ENCODE data around the gene GIGYF1.
"Not testable (repeated sequence)": the region's sequence is repeated elsewhere in the genome, so short reads cannot be mapped to it uniquely, and the experiment has no call there.

The GIGYF1 gene, protein sequence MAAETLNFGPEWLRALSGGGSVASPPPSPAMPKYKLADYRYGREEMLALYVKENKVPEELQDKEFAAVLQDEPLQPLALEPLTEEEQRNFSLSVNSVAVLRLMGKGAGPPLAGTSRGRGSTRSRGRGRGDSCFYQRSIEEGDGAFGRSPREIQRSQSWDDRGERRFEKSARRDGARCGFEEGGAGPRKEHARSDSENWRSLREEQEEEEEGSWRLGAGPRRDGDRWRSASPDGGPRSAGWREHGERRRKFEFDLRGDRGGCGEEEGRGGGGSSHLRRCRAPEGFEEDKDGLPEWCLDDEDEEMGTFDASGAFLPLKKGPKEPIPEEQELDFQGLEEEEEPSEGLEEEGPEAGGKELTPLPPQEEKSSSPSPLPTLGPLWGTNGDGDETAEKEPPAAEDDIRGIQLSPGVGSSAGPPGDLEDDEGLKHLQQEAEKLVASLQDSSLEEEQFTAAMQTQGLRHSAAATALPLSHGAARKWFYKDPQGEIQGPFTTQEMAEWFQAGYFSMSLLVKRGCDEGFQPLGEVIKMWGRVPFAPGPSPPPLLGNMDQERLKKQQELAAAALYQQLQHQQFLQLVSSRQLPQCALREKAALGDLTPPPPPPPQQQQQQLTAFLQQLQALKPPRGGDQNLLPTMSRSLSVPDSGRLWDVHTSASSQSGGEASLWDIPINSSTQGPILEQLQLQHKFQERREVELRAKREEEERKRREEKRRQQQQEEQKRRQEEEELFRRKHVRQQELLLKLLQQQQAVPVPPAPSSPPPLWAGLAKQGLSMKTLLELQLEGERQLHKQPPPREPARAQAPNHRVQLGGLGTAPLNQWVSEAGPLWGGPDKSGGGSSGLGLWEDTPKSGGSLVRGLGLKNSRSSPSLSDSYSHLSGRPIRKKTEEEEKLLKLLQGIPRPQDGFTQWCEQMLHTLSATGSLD (N-terminal part only)

DNA sequence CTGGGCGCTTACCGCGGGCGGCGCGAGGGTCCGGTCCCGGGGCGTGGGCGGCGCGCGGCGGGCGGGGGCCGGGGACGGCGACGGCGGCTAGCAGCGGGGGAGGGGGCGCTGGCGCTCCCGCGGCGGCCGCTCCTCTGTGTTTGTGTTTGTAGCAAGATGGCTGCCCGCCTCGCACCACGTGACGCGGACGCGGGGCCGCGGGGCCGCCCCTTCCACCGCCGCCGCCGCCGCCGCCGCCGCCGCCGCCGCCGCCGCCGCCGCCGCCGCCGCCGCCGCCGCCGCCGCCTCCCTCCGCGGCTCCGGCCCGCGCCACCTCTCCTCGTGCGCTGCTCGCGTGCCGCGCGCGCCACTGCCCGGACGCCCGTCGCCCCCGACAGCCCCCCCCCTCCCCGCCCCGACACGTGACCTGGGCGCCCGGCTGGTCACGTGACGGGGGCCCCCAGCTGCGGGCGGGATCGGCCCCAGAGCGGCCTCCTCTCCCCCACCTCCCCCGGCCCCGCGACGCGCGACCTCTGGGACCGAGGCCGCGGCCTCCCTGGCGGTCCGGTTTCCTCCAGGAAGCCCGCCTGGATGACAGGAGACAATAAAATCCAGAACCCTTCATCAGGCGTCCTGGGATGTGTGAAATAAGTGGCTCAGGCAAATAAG, at the start of gene GIGYF1:
Gene GIGYF1, minus strand, starts transcription at position 153 of the 648 bp plus-strand sequence. CDS start 6,012 bp downstream, outside the sequence.
- Histone ChIP-seq H3K27ac (ENCODE audit: low read depth, low read length) (peak within 1 kb of the TSS; percentile 76), H3K9me3 (ENCODE audit: low read length) (no peaks in the 10 kb centered on the region), H3K27me3 (ENCODE audit: control insufficient read depth in 1 of 2, insufficient read depth in 2 of 2, low read length in 2 of 2) (no peaks in the 10 kb centered on the region), H3K4me1 (ENCODE audit: insufficient read depth, low read length) (peaks cover 35% of the 10 kb centered on the region), H3K9ac (ENCODE audit: low read length) (peak within 1 kb of the TSS; percentile 80), H3K4me3 (ENCODE audit: low read depth in 1 of 2, low read length in 2 of 2) (peak within 1 kb of the TSS; percentile 62 to 80), H3K36me3 (ENCODE audit: insufficient read depth, low read length) (no peaks in the 10 kb centered on the region)

DNA sequence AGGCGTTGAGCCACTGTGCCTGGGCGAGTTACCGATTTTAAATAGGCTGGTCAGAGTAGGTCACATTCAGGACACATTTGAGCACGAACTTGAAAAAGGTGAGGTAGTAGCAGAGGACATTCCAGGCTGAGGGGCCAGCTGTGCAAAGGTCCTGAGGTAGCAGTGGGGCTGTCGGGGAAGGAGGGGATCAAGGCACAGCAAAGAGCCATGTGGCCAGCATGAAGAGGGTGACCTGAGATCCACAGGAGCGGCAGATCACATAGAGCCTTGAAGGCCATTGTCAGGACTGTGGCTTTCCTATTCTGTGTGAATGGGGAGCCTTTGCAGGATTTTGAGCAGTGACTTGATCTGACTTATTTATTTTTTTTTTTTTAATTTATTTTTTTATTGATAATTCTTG, 45.9 kb upstream of the GIGYF1 start:
- H3K4me1 ChIP-seq (ENCODE audit: insufficient read depth, low read length), result no peaks in the 10 kb centered on the region
- H3K9me3 ChIP-seq (ENCODE audit: low read length), result no peaks in the 10 kb centered on the region

DNA sequence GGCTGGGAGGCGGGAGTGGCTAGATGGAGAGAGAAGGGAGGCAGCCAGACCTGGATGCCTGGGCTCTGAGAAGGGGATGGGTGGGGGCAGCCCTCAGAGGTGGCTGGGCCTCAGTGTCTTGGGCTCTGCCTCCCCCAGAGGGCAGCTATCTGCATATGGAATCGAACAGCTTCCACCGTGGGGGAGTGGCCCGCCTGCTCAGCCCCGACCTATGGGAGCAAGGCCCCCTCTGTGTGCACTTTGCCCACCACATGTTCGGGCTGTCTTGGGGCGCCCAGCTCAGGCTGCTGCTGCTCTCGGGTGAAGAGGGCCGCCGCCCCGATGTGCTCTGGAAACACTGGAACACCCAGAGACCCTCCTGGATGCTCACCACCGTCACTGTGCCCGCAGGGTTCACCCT, 42.6 kb upstream of the GIGYF1 start:
- H3K27ac ChIP-seq (ENCODE audit: low read depth, low read length), result no peak overlapping the region
- H3K9me3 ChIP-seq (ENCODE audit: low read length), result no peaks in the 10 kb centered on the region
- H3K4me3 ChIP-seq (ENCODE audit: low read depth in 1 of 2, low read length in 2 of 2), result no peak overlapping the region
- H3K27me3 ChIP-seq (ENCODE audit: control insufficient read depth in 1 of 2, insufficient read depth in 2 of 2, low read length in 2 of 2), result no peaks in the 10 kb centered on the region
- no peaks in the 10 kb centered on the region for H3K4me1 ChIP-seq (ENCODE audit: insufficient read depth, low read length)
- no peaks in the 10 kb centered on the region for H3K36me3 ChIP-seq (ENCODE audit: insufficient read depth, low read length)
- no peak overlapping the region for H3K9ac ChIP-seq (ENCODE audit: low read length)

More for the DNA sequence above, 45.9 kb upstream of the GIGYF1 start:
- Histone ChIP-seq H3K27me3 (ENCODE audit: control insufficient read depth in 1 of 2, insufficient read depth in 2 of 2, low read length in 2 of 2) (no peaks in the 10 kb centered on the region), H3K36me3 (ENCODE audit: insufficient read depth, low read length) (no peaks in the 10 kb centered on the region), H3K4me3 (ENCODE audit: low read depth in 1 of 2, low read length in 2 of 2) (no peak overlapping the region), H3K9ac (ENCODE audit: low read length) (no peak overlapping the region), H3K27ac (ENCODE audit: low read depth, low read length) (no peak overlapping the region)

DNA sequence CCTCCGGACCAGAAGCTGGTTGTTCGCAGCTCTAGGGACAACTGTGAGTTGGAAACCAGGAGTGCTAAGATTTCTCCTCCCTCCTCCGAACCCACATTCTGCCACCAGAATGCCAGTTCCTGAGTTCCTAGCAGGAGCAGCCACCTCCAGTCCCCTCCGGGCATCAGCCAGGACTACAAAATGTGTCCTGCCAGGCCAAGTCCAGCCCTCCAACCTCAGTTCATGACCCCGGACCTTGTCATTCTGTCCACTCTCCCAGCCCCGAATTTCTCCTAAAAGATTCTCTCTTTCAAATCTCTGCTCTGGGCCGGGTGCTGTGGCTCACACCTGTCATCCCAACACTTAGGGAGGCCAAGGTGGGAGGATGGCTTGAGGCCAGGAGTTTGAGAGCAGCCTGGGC, 41.7 kb upstream of the GIGYF1 start:
- no peak overlapping the region for H3K9ac ChIP-seq (ENCODE audit: low read length)
- H3K27me3 ChIP-seq (ENCODE audit: control insufficient read depth in 1 of 2, insufficient read depth in 2 of 2, low read length in 2 of 2), result no peaks in the 10 kb centered on the region
- H3K27ac ChIP-seq (ENCODE audit: low read depth, low read length), result no peak overlapping the region
- no peak overlapping the region for H3K4me3 ChIP-seq (ENCODE audit: low read depth in 1 of 2, low read length in 2 of 2)
- no peaks in the 10 kb centered on the region for H3K36me3 ChIP-seq (ENCODE audit: insufficient read depth, low read length)
- no peaks in the 10 kb centered on the region for H3K9me3 ChIP-seq (ENCODE audit: low read length)
- H3K4me1 ChIP-seq (ENCODE audit: insufficient read depth, low read length), result no peaks in the 10 kb centered on the region

DNA sequence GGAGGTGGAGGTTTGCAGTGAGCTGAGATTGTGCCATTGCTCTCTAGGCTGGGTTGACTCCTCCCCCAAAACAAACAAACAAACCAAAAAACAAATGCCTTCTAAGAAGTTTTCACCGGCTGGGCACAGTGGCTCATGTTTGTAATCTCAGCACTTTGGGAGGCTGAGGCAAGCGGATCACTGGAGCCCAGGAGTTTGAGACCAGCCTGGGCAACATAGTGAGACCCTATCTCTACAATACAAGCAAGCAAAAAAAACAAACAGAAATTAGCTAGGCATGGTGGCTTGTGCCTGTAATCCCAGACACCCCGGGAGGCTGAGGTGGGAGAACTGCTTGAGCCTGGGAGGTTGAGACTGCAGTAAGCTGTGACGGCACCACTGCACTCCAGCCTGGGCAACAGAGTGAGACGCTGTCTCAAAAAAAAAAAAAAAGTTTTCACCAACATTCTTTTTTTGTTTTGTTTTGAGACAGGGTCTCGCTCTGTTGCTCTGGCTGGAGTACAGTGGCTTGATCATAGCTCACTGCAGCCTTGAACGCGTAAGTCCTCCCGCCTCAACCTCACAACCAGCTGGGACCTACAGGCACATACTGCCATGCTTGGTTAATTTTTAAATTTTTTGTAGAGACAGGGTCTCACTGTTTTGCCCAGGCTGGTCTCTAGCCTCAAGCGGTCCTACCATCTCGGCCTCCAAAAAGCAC, 38.0 kb upstream of the GIGYF1 start:
- Histone ChIP-seq H3K4me1 (ENCODE audit: insufficient read depth, low read length) (peaks cover 4% of the 10 kb centered on the region), H3K27me3 (ENCODE audit: control insufficient read depth in 1 of 2, insufficient read depth in 2 of 2, low read length in 2 of 2) (no peaks in the 10 kb centered on the region), H3K36me3 (ENCODE audit: insufficient read depth, low read length) (no peaks in the 10 kb centered on the region), H3K9ac (ENCODE audit: low read length) (no peak overlapping the region), H3K4me3 (ENCODE audit: low read depth in 1 of 2, low read length in 2 of 2) (no peak overlapping the region), H3K9me3 (ENCODE audit: low read length) (no peaks in the 10 kb centered on the region), H3K27ac (ENCODE audit: low read depth, low read length) (no peak overlapping the region)

DNA sequence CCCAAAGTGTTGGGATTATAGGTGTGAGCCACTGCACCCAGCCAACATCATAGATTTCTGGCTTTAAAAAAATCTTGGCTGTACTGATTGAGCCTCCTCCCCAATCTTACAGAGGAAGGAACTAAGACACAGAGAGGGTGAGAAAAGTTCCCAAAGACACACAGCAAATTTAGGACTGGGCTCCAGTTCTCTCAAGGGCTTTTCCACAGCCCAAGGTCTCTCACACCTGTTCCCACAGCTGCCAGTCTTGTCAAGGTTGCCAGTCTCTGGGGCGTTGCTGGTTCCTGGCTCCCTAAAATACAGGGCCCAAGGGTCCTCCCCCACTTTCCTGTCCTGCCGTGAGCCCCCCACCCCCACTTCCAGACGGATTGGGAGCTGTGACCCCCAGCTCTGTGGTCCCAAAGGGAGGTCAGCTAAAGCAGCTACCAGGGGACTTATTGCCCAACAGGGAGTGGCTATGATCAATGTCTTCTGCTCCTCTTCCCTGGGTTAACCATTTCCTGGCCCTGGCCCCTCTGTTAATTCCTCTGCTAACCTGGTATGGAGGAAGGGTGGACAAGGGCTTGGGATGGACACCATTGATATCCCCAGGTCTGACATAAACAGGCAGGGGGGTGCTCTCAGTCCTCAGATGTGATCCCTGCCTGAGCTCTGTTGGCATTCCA, 36.2 kb upstream of the GIGYF1 start:
- Histone ChIP-seq H3K27ac (ENCODE audit: low read depth, low read length) (no peak overlapping the region), H3K27me3 (ENCODE audit: control insufficient read depth in 1 of 2, insufficient read depth in 2 of 2, low read length in 2 of 2) (no peaks in the 10 kb centered on the region), H3K9me3 (ENCODE audit: low read length) (no peaks in the 10 kb centered on the region), H3K9ac (ENCODE audit: low read length) (no peak overlapping the region), H3K36me3 (ENCODE audit: insufficient read depth, low read length) (no peaks in the 10 kb centered on the region), H3K4me1 (ENCODE audit: insufficient read depth, low read length) (peaks cover 4% of the 10 kb centered on the region), H3K4me3 (ENCODE audit: low read depth in 1 of 2, low read length in 2 of 2) (no peak overlapping the region)

DNA sequence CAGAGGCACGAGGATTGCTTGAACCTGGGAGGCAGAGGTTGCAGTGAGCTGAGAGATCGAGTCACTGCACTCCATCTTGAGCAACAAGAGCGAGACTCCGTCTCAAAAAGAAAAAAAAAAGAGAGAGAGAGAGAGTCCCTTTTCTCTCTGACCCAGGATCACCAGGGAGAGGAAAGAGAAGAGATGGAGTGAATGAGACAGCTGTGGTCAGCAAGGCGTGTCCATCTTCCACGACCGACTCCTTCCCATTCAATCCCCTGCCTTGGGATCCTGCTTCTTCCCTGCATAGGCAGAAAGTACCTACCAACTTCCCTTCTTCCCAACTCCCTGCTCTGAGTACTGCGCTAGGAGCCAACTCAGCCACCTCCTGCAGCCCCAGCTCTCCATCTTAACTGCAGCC, 34.1 kb upstream of the GIGYF1 start:
- Histone ChIP-seq H3K27ac (ENCODE audit: low read depth, low read length) (no peak overlapping the region), H3K9me3 (ENCODE audit: low read length) (no peaks in the 10 kb centered on the region), H3K36me3 (ENCODE audit: insufficient read depth, low read length) (no peaks in the 10 kb centered on the region), H3K4me1 (ENCODE audit: insufficient read depth, low read length) (peaks cover 4% of the 10 kb centered on the region), H3K9ac (ENCODE audit: low read length) (no peak overlapping the region), H3K27me3 (ENCODE audit: control insufficient read depth in 1 of 2, insufficient read depth in 2 of 2, low read length in 2 of 2) (peaks cover 0 to under 1% of the 10 kb centered on the region in 2 donors), H3K4me3 (ENCODE audit: low read depth in 1 of 2, low read length in 2 of 2) (no peak overlapping the region)

DNA sequence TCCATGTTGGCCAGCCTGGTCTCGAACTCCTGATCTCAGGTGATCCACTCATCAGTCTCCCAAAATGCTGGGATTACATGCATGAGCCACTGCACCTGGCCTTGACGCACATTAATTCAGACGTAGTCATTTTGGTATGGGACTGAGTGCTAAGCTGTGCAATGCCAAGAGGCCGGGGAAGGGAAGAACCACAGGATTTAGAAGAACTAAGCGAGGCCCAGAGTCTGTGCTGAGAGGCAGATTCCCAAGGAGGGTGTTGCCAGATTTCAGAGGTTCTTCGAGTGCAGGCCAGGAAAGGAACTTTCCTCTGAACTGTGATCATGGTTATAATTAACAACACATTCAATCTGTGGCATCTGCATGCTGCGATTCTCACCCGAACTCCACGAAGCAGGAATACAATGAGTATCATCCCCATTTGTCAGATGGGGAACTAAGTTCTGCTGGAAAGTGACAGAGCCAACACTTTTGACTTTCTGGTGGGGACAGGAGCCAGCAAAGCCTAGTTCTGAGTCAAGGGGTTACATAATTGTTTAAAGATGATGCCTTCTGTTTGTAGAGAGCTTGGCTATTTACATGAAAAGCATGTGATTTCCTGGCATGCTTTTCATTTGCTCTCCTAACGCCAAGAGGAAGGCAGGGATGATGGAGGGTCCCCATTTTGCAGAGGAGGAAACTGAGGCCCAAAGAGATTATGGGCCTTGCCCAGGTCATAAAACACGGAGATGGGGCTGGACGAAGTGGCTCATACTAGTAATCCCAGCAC, 33.1 kb upstream of the GIGYF1 start:
- no peaks in the 10 kb centered on the region for H3K36me3 ChIP-seq (ENCODE audit: insufficient read depth, low read length)
- H3K9ac ChIP-seq (ENCODE audit: low read length), result no peak overlapping the region
- no peak overlapping the region for H3K4me3 ChIP-seq (ENCODE audit: low read depth in 1 of 2, low read length in 2 of 2)
- peaks cover 4% of the 10 kb centered on the region for H3K4me1 ChIP-seq (ENCODE audit: insufficient read depth, low read length)
- H3K9me3 ChIP-seq (ENCODE audit: low read length), result no peaks in the 10 kb centered on the region
- peaks cover 0 to 11% of the 10 kb centered on the region in 2 donors for H3K27me3 ChIP-seq (ENCODE audit: control insufficient read depth in 1 of 2, insufficient read depth in 2 of 2, low read length in 2 of 2)
- no peak overlapping the region for H3K27ac ChIP-seq (ENCODE audit: low read depth, low read length)

DNA sequence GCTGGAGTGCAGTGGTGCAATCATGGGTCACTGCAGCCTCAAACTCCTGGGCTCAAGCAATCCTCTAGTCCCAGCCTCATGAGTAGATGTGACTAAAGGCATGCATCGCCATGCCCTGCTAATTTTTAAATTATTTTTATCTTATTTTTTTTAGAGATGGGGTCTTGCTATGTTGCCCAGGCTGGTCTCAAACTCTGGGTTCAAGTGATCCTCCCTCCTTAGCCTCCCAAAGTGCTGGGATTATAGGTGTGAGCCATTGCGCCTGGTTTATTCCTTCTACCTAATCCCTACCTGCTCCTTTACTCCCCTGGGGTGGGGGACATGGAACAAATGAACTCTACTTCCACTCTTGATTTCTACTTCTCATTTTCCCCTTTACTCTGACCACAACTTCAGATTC, 30.3 kb upstream of the GIGYF1 start:
- H3K27ac ChIP-seq (ENCODE audit: low read depth, low read length); H3K9me3 ChIP-seq (ENCODE audit: low read length); H3K36me3 ChIP-seq (ENCODE audit: insufficient read depth, low read length); H3K9ac ChIP-seq (ENCODE audit: low read length); H3K4me3 ChIP-seq (ENCODE audit: low read depth in 1 of 2, low read length in 2 of 2); H3K4me1 ChIP-seq (ENCODE audit: insufficient read depth, low read length): not testable (repeated sequence)
- H3K27me3 ChIP-seq (ENCODE audit: control insufficient read depth in 1 of 2, insufficient read depth in 2 of 2, low read length in 2 of 2), result peaks cover 18 to 37% of the 10 kb centered on the region in 2 donors

DNA sequence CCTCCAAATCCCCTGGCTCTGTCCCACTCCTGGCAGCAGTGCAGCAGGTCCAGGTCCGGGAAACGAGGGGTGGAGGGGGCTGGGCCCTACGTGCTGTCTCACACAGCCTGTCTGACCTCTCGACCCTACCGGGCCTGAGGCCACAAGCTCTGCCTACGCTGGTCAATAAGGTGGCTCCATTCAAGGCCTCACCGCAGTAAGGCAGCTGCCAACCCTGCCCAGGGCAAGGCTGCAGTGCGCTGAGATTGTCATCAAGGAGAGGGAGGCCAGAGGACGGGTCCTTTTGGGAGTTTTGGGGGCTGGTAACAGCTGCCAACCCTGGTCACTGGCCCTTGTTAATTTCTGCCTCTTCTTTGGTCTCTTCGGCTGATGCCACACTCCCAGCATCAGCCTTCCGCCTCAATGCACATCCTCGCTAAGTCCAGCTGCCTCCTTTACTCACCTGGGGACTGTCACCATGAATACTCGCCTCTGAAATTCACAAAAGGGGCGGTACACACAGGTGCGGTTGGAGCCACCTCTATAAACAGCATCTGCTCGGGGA, 29.8 kb upstream of the GIGYF1 start:
- Histone ChIP-seq H3K9ac (ENCODE audit: low read length) (no peak overlapping the region), H3K4me3 (ENCODE audit: low read depth in 1 of 2, low read length in 2 of 2) (no peak overlapping the region), H3K27me3 (ENCODE audit: control insufficient read depth in 1 of 2, insufficient read depth in 2 of 2, low read length in 2 of 2) (peaks cover 18 to 38% of the 10 kb centered on the region in 2 donors), H3K27ac (ENCODE audit: low read depth, low read length) (no peak overlapping the region), H3K9me3 (ENCODE audit: low read length) (no peaks in the 10 kb centered on the region), H3K4me1 (ENCODE audit: insufficient read depth, low read length) (peaks cover 4% of the 10 kb centered on the region), H3K36me3 (ENCODE audit: insufficient read depth, low read length) (no peaks in the 10 kb centered on the region)

Measured in muscle layer of colon (tissue), 2 donors.